HepG2 (cell line): ENCODE data around the gene GLG1. TPM values are rescaled to one million over a fixed set of nuclear protein-coding genes. Genes with fewer than 3 reads are reported as not detected.

Source experiments
- ATAC-seq: fragments of 200-7000 bp; cut with Tn5 transposase; 3 replicates; pipeline ENCODE4 v1.9.1; 2020; ENCODE audit warnings: mild to moderate bottlenecking, moderate library complexity
- BruUV-seq: library from RNA; stranded (reverse); fragments of 400-500 nt; replicated peaks from 2 replicates; lab custom pipeline; 2021; lab: Mats Ljungman, UMichigan
- CTCF ChIA-PET: fragments of 300-600 bp; formaldehyde crosslinking; extraction: SDS; loops from one replicate; lab custom pipeline; 2021; ENCODE audit warnings: low total read pairs, inconsistent platforms, low intra/inter-chr PET ratio; lab: Yijun Ruan, JAX
- POLR2A ChIA-PET: fragments of 350-600 bp; sonication (Branson Sonifier 250); formaldehyde crosslinking; loops from one replicate; lab custom pipeline; 2020; ENCODE audit warnings: antibody characterized with exemption, inconsistent platforms; lab: Yijun Ruan, JAX
- DNase-seq: peaks from one replicate; pipeline ENCODE4 v3.0.0-alpha.2; 2015; ENCODE audit warnings: low spot score
- FAIRE-seq: peaks from 3 replicates; lab custom pipeline; 2011; peaks lifted over from hg19 to GRCh38; lab: Jason Lieb, UNC
- H2AFZ ChIP-seq: one replicate; pipeline ENCODE4 v1.6.1; 2011; ENCODE audit warnings: low read length, inconsistent platforms
- H3K27ac ChIP-seq: fragments of 300-600 bp; 3 replicates; pipeline ENCODE4 v1.8.0; 2011; ENCODE audit warnings: mixed run types, mild to moderate bottlenecking, mixed read lengths, low read length, inconsistent platforms; ENCODE audit not compliant: insufficient read depth; ENCODE audit errors: extremely low read length
- H3K27me3 ChIP-seq, 2 experiments: fragments of 200-600 bp in 1 of 2; 2 replicates in 1 of 2; 3 replicates in 1 of 2; pipeline versions ENCODE4 v1.6.0 to v1.8.0; 2011; ENCODE audit warnings: low read length in 2 of 2, mild to moderate bottlenecking in 2 of 2, moderate library complexity in 2 of 2, inconsistent platforms in 1 of 2; ENCODE audit not compliant: insufficient read depth in 2 of 2, control insufficient read depth in 1 of 2
- H3K36me3 ChIP-seq, 2 experiments: fragments of 200-600 bp in 1 of 2; replicated peaks in 1 of 2; 2 replicates in 1 of 2; 3 replicates in 1 of 2; pipeline versions ENCODE4 v1.5.1 to v1.8.0; 2011; ENCODE audit warnings: low read length in 2 of 2, inconsistent platforms in 1 of 2; ENCODE audit not compliant: insufficient read depth in 2 of 2, control insufficient read depth in 1 of 2
- H3K4me1 ChIP-seq: 2 replicates; pipeline ENCODE4 v1.5.1; 2012; ENCODE audit warnings: low read length, inconsistent platforms; ENCODE audit not compliant: insufficient read depth
- H3K4me2 ChIP-seq: 2 replicates; pipeline ENCODE4 v1.6.0; 2011; ENCODE audit warnings: low read depth, low read length, inconsistent platforms
- H3K4me3 ChIP-seq, 3 experiments: fragments of 200-600 bp in 1 of 3; sonication (generic), shearing (Covaris generic) in 1 of 3; replicated peaks in 1 of 3; 2 replicates each; pipeline ENCODE4 v1.5.1; 2011 to 2016; ENCODE audit warnings: low read length in 3 of 3, inconsistent platforms in 2 of 3, low read depth in 2 of 3, mild to moderate bottlenecking in 2 of 3, control low read depth in 1 of 3, mixed read lengths in 1 of 3; ENCODE audit not compliant: insufficient read depth in 1 of 3
- H3K79me2 ChIP-seq: one replicate; pipeline ENCODE4 v1.6.1; 2011; ENCODE audit warnings: low read length, inconsistent platforms; ENCODE audit not compliant: insufficient read depth
- H3K9ac ChIP-seq: 2 replicates; pipeline ENCODE4 v1.6.0; 2011; ENCODE audit warnings: mild to moderate bottlenecking, low read depth, low read length, inconsistent platforms; ENCODE audit not compliant: insufficient read depth
- H3K9me3 ChIP-seq: 2 replicates; pipeline ENCODE4 v1.5.1; 2012; ENCODE audit warnings: mild to moderate bottlenecking, low read length
- H4K20me1 ChIP-seq: 2 replicates; pipeline ENCODE4 v1.6.0; 2011; ENCODE audit warnings: inconsistent platforms, mild to moderate bottlenecking, low read length, moderate library complexity; ENCODE audit not compliant: insufficient read depth
- U2AF1 ChIP-seq: fragments of 200-400 bp; formaldehyde crosslinking; optimal IDR thresholded peaks from 2 replicates; pipeline ENCODE3; 2017; ENCODE audit warnings: mild to moderate bottlenecking, low read depth, low read length
- ZBTB38 ChIP-seq: sonication (generic); formaldehyde crosslinking; IDR thresholded peaks from 2 replicates; pipeline ENCODE4 v1.5.1; 2020; ENCODE audit warnings: mild to moderate bottlenecking, missing genetic modification reagents
- ZNF687 ChIP-seq: sonication (generic); formaldehyde crosslinking; IDR thresholded peaks from 2 replicates; pipeline ENCODE4 v1.5.1; 2020; ENCODE audit warnings: mild to moderate bottlenecking, missing genetic modification reagents, moderate library complexity
- whole genome bisulfite sequencing: methylation state at CpG from one replicate; pipeline ENCODE4 v1.1.6; 2017; ENCODE audit warnings: low lambda C conversion rate; 5-methylcytosine and 5-hydroxymethylcytosine counted together
- in situ Hi-C: cut with HindIII; loops from 2 replicates; pipeline ENCODE4 v1.10.0; 2017; ENCODE audit warnings: low pct_unique_long_range_greater_than_20kb; ENCODE audit not compliant: extremely low pct_ligation_motif_present
- intact Hi-C: fragments of 100-400 bp; cut with micrococcal nuclease; formaldehyde crosslinking; loops from one replicate; pipeline ENCODE4 v1.10.0; 2022; ENCODE audit not compliant: unreplicated experiment
- polyA plus RNA-seq, 8 experiments: library from polyadenylated mRNA; depleted of rRNA in 3 of 8; stranded (reverse) in 7 of 8; unstranded in 1 of 8; fragments of >200 nt; fragmentation: Illumina TruSeq in 4 of 8; extraction: Trizol in 4 of 8; gene quantifications; 2 replicates each; pipeline versions ENCODE4 v1.2.1 to v1.2.3, GENCODE V29; 2011 to 2016; ENCODE audit warnings: low read depth in 4 of 8, missing spikeins in 1 of 8, mixed read lengths in 1 of 8; ENCODE audit not compliant: insufficient read depth in 1 of 8
- total RNA-seq, 5 experiments: library from RNA; depleted of rRNA; stranded (reverse); fragments of >200 nt; fragmentation: Illumina TruSeq; extraction: Trizol; gene quantifications; 2 replicates each; pipeline ENCODE4 v1.2.3, GENCODE V29; 2016; ENCODE audit warnings: low read depth in 1 of 5

GLG1 gene
- total and polyA plus RNA-seq, 2 of the 13 experiments (the other 11 are each of a cell fraction or from before 2014, with no cell fraction given) = 87.7 to 141 TPM

DNA sequence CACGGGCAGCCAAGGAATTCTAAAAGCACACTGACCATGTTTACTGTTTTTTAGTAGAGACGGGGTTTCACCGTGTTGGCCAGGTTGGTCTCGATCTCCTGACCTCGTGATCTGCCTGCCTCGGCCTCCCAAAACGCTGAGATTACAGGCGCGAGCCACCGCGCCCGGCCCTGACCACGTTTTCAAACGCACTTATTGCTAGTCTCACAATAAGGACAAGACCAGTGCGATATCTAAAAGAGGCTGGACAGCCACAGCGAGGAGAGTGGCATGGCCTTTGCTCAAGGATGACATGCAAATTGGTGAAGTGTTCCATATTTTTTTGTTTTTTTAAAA is 150.7 kb downstream of the GLG1 start:
- H3K79me2 ChIP-seq = no peaks in the 10 kb centered on the region
- TF ChIP-seq U2AF1 = no peak
- TF ChIP-seq ZBTB38 = peak; percentile 32; the same call in 1 of the 2 replicates
- peak; percentile 1; the same call in 1 of the 2 replicates for TF ChIP-seq ZNF687 (CRISPR knock-in tag)
- TF ChIP-seq, all 625 proteins: peak for 2
- intact Hi-C loops = no loop called here
- Histone ChIP-seq H2AFZ (no peak overlapping the region), H3K9me3 (no peaks in the 10 kb centered on the region), H3K4me2 (no peak overlapping the region), H3K36me3 (peaks cover 15 to 58% of the 10 kb centered on the region in 2 experiments), H3K27me3 (no peaks in the 10 kb centered on the region), H3K27ac (peak overlapping the region; percentile 52), H3K4me3 (no peak overlapping the region), H3K9ac (no peak overlapping the region), H3K4me1 (peaks cover 18% of the 10 kb centered on the region), H4K20me1 (no peaks in the 10 kb centered on the region)
- CTCF ChIA-PET = no interaction called here
- ATAC-seq = no peak
- POLR2A ChIA-PET = no interaction called here
- no TSS peak for BruUV-seq
- WGBS = 94% methylated on average over 16 of the region's 16 CpGs
- no peak for DNase-seq
- in situ Hi-C loops = no loop called here
- no peak for FAIRE-seq
